Muscle layer of colon (tissue), 2 donors: ENCODE measurements around the gene METRNL.

ENCODE experiments used
- H3K27ac ChIP-seq: one replicate; pipeline ENCODE4 v1.7.0; 2013; ENCODE audit warnings: low read depth, mild to moderate bottlenecking, low read length, moderate library complexity
- H3K27me3 ChIP-seq, 2 donors: one replicate each; pipeline ENCODE4 v1.7.0; 2013; ENCODE audit warnings: low read length in 2 of 2, mild to moderate bottlenecking in 2 of 2; ENCODE audit not compliant: insufficient read depth in 2 of 2, control insufficient read depth in 1 of 2
- H3K36me3 ChIP-seq: one replicate; pipeline ENCODE4 v1.7.0; 2013; ENCODE audit warnings: mild to moderate bottlenecking, low read length; ENCODE audit not compliant: insufficient read depth
- H3K4me1 ChIP-seq: one replicate; pipeline ENCODE4 v1.7.0; 2013; ENCODE audit warnings: mild to moderate bottlenecking, low read length; ENCODE audit not compliant: insufficient read depth
- H3K4me3 ChIP-seq, 2 donors: one replicate each; pipeline ENCODE4 v1.7.0; 2013; ENCODE audit warnings: low read length in 2 of 2, low read depth in 1 of 2, mild to moderate bottlenecking in 1 of 2, moderate library complexity in 1 of 2
- H3K9ac ChIP-seq: one replicate; pipeline ENCODE4 v1.7.0; 2013; ENCODE audit warnings: low read length
- H3K9me3 ChIP-seq: one replicate; pipeline ENCODE4 v1.7.0; 2013; ENCODE audit warnings: mild to moderate bottlenecking, low read length
- donor health status: abdominal sarcoma.
- donor health status: Adenocarcinoma of cecum.

The METRNL gene

GRCh38 chr17:83106913-83107655 lies 27.7 kb downstream of the METRNL start:
- Histone ChIP-seq H3K27me3 (peaks cover 0 to 19% of the 10 kb centered on the region in 2 donors), H3K9me3 (no peaks in the 10 kb centered on the region), H3K9ac (no peak overlapping the region), H3K4me3 (no peak overlapping the region), H3K4me1 (peaks cover 16% of the 10 kb centered on the region), H3K27ac (no peak overlapping the region), H3K36me3 (no peaks in the 10 kb centered on the region)

GRCh38 chr17:83107656-83108048 lies 28.2 kb downstream of the METRNL start:
- Histone ChIP-seq H3K27ac (no peak overlapping the region), H3K4me3 (no peak overlapping the region), H3K9ac (no peak overlapping the region), H3K36me3 (no peaks in the 10 kb centered on the region), H3K4me1 (peaks cover 16% of the 10 kb centered on the region), H3K27me3 (peaks cover 0 to 18% of the 10 kb centered on the region in 2 donors), H3K9me3 (no peaks in the 10 kb centered on the region)

GRCh38 chr17:83108709-83109108 lies 29.3 kb downstream of the METRNL start:
- peaks cover 0 to 12% of the 10 kb centered on the region in 2 donors for H3K27me3 ChIP-seq

GRCh38 chr17:83109386-83109785 lies 30.0 kb downstream of the METRNL start:
- H3K9me3 ChIP-seq, result no peaks in the 10 kb centered on the region
- no peaks in the 10 kb centered on the region for H3K36me3 ChIP-seq
- H3K27me3 ChIP-seq, result peaks cover 0 to 9% of the 10 kb centered on the region in 2 donors
- H3K27ac ChIP-seq, result peak overlapping the region; percentile 12
- H3K4me3 ChIP-seq, result peak overlapping the region in 1 of 2 donors; percentile 58
- no peak overlapping the region for H3K9ac ChIP-seq
- H3K4me1 ChIP-seq, result peaks cover 16% of the 10 kb centered on the region

More at GRCh38 chr17:83108709-83109108, 29.3 kb downstream of the METRNL start:
- Histone ChIP-seq H3K4me3 (no peak overlapping the region), H3K9me3 (no peaks in the 10 kb centered on the region), H3K4me1 (peaks cover 16% of the 10 kb centered on the region), H3K9ac (no peak overlapping the region), H3K36me3 (no peaks in the 10 kb centered on the region), H3K27ac (no peak overlapping the region)

- H3K9me3 ChIP-seq, result no peaks in the 10 kb centered on the region
- H3K4me3 ChIP-seq, result peak overlapping the region; percentile 0 to 58
- H3K27me3 ChIP-seq, result peaks cover 0 to 9% of the 10 kb centered on the region in 2 donors
- H3K4me1 ChIP-seq, result peaks cover 16% of the 10 kb centered on the region
- H3K9ac ChIP-seq, result no peak overlapping the region
- H3K36me3 ChIP-seq, result no peaks in the 10 kb centered on the region
- peak overlapping the region; percentile 12 for H3K27ac ChIP-seq
Measured at GRCh38 chr17:83109793-83110645, 30.6 kb downstream of the METRNL start.

- Histone ChIP-seq H3K9ac (no peak overlapping the region), H3K36me3 (no peaks in the 10 kb centered on the region), H3K4me3 (no peak overlapping the region), H3K27ac (no peak overlapping the region), H3K27me3 (peaks cover 0 to 9% of the 10 kb centered on the region in 2 donors), H3K9me3 (no peaks in the 10 kb centered on the region), H3K4me1 (peaks cover 16% of the 10 kb centered on the region)
Measured at GRCh38 chr17:83110735-83111134, 31.3 kb downstream of the METRNL start.

- Histone ChIP-seq H3K4me3 (no peak overlapping the region), H3K27ac (no peak overlapping the region), H3K9ac (no peak overlapping the region), H3K4me1 (peaks cover 16% of the 10 kb centered on the region), H3K27me3 (peaks cover 0 to 9% of the 10 kb centered on the region in 2 donors), H3K9me3 (no peaks in the 10 kb centered on the region), H3K36me3 (no peaks in the 10 kb centered on the region)
Measured at GRCh38 chr17:83111516-83112282, 32.3 kb downstream of the METRNL start.

- no peak overlapping the region for H3K27ac ChIP-seq
- no peak overlapping the region for H3K4me3 ChIP-seq
- H3K9ac ChIP-seq, result no peak overlapping the region
- H3K27me3 ChIP-seq, result no peaks in the 10 kb centered on the region
- H3K9me3 ChIP-seq, result no peaks in the 10 kb centered on the region
- H3K36me3 ChIP-seq, result no peaks in the 10 kb centered on the region
- peaks cover 16% of the 10 kb centered on the region for H3K4me1 ChIP-seq
Measured at GRCh38 chr17:83113381-83113780, 34.0 kb downstream of the METRNL start.

- H3K4me3 ChIP-seq, result no peak overlapping the region
- H3K27ac ChIP-seq, result no peak overlapping the region
- H3K4me1 ChIP-seq, result peaks cover 16% of the 10 kb centered on the region
- H3K9ac ChIP-seq, result no peak overlapping the region
- no peaks in the 10 kb centered on the region for H3K36me3 ChIP-seq
- no peaks in the 10 kb centered on the region for H3K9me3 ChIP-seq
- no peaks in the 10 kb centered on the region for H3K27me3 ChIP-seq
Measured at GRCh38 chr17:83113792-83114191, 34.4 kb downstream of the METRNL start.

- H3K9ac ChIP-seq, result no peak overlapping the region
Measured at GRCh38 chr17:83114706-83115105, 35.3 kb downstream of the METRNL start.

GRCh38 chr17:83115202-83115651 lies 35.8 kb downstream of the METRNL start:
- Histone ChIP-seq H3K4me3 (no peak overlapping the region), H3K9ac (no peak overlapping the region), H3K9me3 (no peaks in the 10 kb centered on the region), H3K27ac (no peak overlapping the region), H3K27me3 (no peaks in the 10 kb centered on the region), H3K4me1 (peaks cover 5% of the 10 kb centered on the region), H3K36me3 (no peaks in the 10 kb centered on the region)

More at GRCh38 chr17:83114706-83115105, 35.3 kb downstream of the METRNL start:
- Histone ChIP-seq H3K27me3 (no peaks in the 10 kb centered on the region), H3K4me1 (peaks cover 10% of the 10 kb centered on the region), H3K36me3 (no peaks in the 10 kb centered on the region), H3K27ac (no peak overlapping the region), H3K4me3 (no peak overlapping the region), H3K9me3 (no peaks in the 10 kb centered on the region)
